ENCODE results near the gene ISL2.

The ISL2 gene

GRCh38 chr15:76343313-76343996 is 6.9 kb downstream of the ISL2 start:
- DNase-seq, result no peak

DNA sequence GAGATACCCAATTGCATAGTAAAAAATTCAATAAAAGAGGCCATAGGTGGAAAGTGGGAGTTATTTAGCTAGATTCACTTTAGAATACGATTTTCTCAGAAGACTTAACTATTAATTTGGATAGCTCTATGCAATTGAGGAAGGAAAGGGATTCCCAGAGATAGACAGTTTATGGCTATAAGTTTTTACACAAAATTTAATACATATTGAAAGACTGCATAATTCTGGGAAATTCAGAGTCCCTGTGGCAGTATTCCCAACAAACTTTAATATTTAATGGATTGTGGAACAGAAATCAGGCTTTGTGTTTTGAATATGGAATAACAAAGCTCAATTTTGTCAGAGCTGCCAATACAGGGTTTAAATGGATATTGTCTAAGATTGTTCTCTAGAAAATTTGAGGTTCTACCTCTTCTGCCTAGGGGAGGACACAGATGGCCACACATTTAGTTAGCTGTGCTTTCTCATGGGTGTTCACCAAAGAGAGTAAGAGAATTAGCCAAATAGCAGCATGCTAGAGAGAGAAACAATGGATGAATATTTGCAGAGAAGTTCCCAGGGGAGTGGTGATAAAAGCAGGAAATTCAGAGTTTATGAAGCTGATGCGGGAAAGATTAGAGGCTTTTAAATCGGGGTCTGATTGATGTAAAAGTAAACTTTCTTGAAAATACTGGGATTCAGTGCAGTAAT is 8.5 kb downstream of the ISL2 start:
- no peak for DNase-seq

- no peak for DNase-seq
These were observed 9.0 kb downstream of the ISL2 start for GRCh38 chr15:76345583-76345879.

DNA sequence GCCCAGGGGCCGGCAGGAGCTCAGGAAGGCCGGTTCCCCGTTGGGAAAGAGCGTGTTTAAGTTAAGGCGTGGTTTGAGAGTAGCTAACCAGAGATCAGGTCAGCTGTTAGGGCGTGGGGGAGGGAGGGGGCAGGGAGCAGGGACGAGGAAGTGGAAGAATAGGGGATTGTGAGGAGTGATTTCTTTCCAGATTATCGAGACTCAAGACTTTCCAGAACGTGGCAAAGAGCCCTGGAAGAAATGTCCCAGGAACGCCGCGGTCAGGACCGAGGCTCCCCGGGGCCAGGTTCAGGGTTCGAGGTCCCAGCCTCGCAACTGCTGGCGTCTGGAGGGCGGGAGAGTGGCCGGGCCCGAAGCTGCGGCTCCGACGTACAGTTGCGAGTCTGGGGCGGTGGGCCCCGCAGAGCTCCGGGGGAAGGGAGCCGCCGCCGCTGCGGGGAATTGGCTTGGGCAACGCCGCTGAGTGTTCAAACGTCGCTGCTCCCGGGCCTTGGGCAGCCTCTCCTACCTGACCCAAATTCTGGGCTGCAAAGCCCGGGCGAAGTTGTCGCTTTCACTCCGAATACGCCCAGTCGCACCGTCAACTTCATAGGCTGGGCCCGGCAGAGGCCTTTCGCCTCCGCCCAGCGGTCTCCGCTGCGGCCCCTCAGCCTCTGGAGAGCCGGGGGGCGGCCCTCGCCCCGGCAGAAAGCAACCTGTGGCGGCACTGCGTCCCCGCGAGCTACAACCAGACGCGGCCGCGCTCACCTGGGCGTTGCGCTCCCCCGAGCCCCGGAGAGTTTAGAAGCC is 9.5 kb downstream of the ISL2 start:
- DNase-seq, result no peak

- DNase-seq, result no peak
These were observed 10.3 kb downstream of the ISL2 start for GRCh38 chr15:76346669-76347481.

DNA sequence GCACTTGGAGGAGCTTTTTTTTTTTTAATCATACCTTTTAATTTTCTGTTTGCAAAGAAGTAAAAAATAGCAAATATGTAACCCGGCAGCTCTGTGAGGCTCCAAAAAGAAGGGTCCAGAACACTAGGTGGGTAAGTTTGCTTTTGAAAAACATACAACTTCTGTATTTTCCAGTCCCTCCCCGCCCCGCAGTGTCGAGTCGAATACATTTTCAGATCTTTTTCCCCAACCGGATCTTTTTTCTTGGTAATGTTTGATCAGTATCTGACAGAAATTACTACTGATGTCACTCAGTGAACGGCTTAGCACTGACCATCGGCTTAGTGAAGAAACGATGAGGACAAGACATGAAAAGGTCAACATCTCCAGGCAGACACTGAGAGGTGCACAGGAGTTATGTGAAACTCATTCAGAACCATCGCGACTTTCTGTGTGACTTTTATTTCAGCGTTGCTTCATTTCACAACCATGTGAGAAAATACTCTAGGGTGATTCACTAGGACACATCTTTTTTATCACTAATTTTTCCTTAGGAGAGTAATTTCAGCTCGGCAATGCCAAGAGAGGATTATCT is 11.0 kb downstream of the ISL2 start:
- no peak for DNase-seq

- no peak for DNase-seq
These were observed 12.9 kb downstream of the ISL2 start for GRCh38 chr15:76349301-76350070.

GRCh38 chr15:76353023-76353577 is 16.5 kb downstream of the ISL2 start:
- DNase-seq, result no peak

DNA sequence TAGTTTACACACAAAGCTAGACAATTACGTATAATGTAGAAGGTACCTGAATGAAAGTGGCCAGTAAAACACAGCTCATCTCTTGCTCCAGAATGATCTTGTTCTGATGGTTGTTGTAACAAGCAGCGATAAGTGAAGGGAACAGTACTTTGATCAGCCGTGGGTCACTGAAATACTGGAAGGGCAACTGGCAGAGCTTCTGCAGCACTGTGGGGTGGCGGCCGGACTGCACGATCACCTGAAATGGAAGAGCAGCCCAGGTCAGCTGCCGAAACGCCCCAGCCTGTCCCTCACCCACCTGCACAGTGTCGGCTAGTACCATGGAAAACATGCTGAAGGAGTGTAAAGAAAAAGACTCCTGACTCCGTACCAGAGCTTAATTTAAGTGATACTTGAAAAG is 17.3 kb downstream of the ISL2 start:
- no peak for DNase-seq

GRCh38 chr15:76354823-76355440 is 18.4 kb downstream of the ISL2 start:
- no peak for DNase-seq

DNA sequence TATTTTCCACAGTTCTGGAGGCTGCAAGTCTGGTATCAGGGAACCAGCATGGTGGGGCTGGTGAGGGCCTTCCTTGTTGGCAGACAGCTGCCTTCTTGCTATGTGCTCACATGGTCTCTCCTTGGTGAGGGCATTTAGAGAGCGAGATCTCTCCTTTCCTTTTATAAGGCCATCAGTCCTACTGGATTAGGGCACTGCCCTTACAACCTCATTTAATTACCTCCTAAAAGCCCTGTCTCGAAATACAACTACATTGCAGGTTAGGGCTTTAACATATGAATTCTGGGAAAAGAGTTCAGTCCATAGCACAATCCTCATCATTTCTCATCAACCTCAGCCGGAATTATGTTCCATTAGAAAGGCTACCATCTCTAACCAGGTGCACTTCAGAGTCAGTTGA is 21.9 kb downstream of the ISL2 start:
- no peak for DNase-seq

GRCh38 chr15:76359152-76359551 is 22.6 kb downstream of the ISL2 start:
- DNase-seq, result no peak

GRCh38 chr15:76360416-76360815 is 23.8 kb downstream of the ISL2 start:
- no peak for DNase-seq

- no peak for DNase-seq
These were observed 26.7 kb downstream of the ISL2 start for GRCh38 chr15:76363251-76363650.

GRCh38 chr15:76366714-76367113 is 30.1 kb downstream of the ISL2 start:
- no peak for DNase-seq

DNA sequence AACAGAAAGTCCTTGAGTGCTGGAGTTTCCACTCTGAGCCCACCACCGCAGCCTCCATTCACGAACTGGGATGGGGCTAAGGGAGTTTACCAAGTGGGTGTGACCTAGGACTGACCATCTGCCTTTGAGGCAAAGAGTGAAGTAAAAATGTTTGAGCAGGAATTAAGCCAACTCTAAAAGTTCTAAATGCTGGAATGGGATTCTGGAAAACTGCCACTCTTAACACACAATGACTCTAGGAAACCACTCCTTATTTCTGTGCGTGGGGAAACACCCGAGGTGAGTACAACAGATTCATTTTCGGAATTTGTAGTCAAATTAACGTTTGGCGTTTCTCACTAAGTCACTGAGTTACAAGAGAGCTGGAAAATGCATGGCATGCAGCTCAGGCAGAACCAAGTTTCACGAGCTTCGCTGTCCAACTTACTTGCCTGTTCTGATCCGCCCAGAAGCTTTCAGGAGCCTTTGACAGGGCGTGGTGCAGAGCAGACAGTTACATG is 31.6 kb downstream of the ISL2 start:
- DNase-seq, result no peak

DNA sequence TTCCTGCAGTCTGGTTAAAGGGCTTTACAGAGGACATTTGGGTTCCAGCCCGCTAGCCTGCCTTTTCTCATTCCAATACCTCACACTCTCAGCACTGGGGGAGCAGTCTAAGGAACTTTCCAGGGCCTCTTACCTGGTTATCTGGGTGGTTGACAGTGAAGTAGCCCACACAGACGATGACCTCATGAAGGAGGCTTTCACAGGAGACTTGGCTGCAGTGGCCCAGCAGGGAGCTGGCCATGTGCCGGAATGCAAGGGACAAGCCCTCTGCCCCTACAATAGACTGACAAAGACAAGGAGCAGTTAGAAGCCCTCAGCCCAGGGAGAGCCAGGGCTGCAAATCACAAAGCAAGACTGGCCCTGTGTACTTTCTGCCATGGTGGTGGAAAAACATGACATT is 39.5 kb downstream of the ISL2 start:
- DNase-seq, result no peak

GRCh38 chr15:76376816-76377215 is 40.2 kb downstream of the ISL2 start:
- no peak for DNase-seq

GRCh38 chr15:76377217-76377616 is 40.6 kb downstream of the ISL2 start:
- no peak for DNase-seq

- no peak for DNase-seq
These were observed 41.2 kb downstream of the ISL2 start for GRCh38 chr15:76377751-76378150.

DNA sequence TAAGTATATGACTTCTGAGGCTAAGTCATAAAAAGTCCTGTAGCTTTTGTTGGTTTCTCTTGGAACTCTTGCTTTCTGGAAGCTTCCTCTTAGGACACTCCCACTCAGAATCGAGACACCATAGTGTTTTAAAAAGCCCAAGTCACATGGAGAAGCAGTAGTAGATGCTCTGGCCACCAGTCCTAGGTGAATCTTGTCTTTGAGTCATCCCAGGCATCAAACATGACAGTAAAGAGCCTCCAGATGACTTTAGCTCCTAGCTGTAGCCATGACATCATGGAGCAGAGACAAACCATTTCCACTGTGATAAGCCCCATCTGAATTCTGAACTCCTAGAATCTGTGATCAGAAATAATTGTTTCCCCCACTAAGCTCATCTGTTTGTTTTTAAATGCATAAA is 42.1 kb downstream of the ISL2 start:
- no peak for DNase-seq

Measured in activated CD4-positive, alpha-beta T cell treated with anti-CD3 and anti-CD28 coated beads, Interleukin-2, amount 50 U/mL, for 4 hours (primary cell).